SH-SY5Y (cell line): ENCODE measurements around the gene TUBA4B.

ENCODE experiments used
- GATA2 ChIP-seq: IDR thresholded peaks from 2 replicates; pipeline ENCODE4 v1.6.1; 2011; ENCODE audit warnings: mild to moderate bottlenecking, low read depth, low read length
- GATA3 ChIP-seq: IDR thresholded peaks from 2 replicates; pipeline ENCODE4 v1.6.1; 2011; ENCODE audit warnings: low read depth, mild to moderate bottlenecking, low read length, moderate library complexity

GRCh38 chr2:219280651-219281050 lies 27.6 kb downstream of the TUBA4B start:
- TF ChIP-seq GATA3, result no peak
- TF ChIP-seq GATA2, result no peak
